ENCODE measurements around the gene ADAMTS17.

- TF ChIP-seq, protein P1, sequence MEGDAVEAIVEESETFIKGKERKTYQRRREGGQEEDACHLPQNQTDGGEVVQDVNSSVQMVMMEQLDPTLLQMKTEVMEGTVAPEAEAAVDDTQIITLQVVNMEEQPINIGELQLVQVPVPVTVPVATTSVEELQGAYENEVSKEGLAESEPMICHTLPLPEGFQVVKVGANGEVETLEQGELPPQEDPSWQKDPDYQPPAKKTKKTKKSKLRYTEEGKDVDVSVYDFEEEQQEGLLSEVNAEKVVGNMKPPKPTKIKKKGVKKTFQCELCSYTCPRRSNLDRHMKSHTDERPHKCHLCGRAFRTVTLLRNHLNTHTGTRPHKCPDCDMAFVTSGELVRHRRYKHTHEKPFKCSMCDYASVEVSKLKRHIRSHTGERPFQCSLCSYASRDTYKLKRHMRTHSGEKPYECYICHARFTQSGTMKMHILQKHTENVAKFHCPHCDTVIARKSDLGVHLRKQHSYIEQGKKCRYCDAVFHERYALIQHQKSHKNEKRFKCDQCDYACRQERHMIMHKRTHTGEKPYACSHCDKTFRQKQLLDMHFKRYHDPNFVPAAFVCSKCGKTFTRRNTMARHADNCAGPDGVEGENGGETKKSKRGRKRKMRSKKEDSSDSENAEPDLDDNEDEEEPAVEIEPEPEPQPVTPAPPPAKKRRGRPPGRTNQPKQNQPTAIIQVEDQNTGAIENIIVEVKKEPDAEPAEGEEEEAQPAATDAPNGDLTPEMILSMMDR (IDR thresholded peaks at IDR 0.05) = no peak
- no peak for TF ChIP-seq POLR2A (IDR thresholded peaks at IDR 0.05)
Measured at GRCh38 chr15:100114571-100114970, 227.2 kb downstream of the ADAMTS17 start.

All from heart left ventricle (tissue), 13 donors.